Activated B cell treated with CpG ODN at 0.5 μM for 24 hours (primary cell): ENCODE results near the gene SPATC1L. TPM values are rescaled to one million over a fixed set of nuclear protein-coding genes. Genes with fewer than 3 reads are reported as not detected.
A peak's percentile ranks its signal among the peaks of the same experiment; 100 is the strongest.

Experiments
- ATAC-seq: fragments of 200-7000 bp; cut with Tn5 transposase; one replicate; pipeline ENCODE4 v1.10.0; 2021; ENCODE audit warnings: low read depth, mild to moderate bottlenecking, moderate library complexity
- CTCF ChIA-PET: fragments of 350-600 bp; sonication (Branson Sonifier 250); formaldehyde crosslinking; loops from one replicate; lab custom pipeline; 2021; ENCODE audit warnings: antibody characterized with exemption; lab: Charles Lee
- POLR2A ChIA-PET: fragments of 350-600 bp; sonication (Branson Sonifier 250); formaldehyde crosslinking; loops from one replicate; lab custom pipeline; 2021; ENCODE audit warnings: antibody characterized with exemption; lab: Charles Lee
- DNase-seq: peaks from one replicate; pipeline ENCODE4 v3.0.0; 2022
- H3K27ac Mint-ChIP-seq: one replicate; pipeline ENCODE4 v1.8.0; 2020; ENCODE audit warnings: mixed read lengths
- H3K27me3 Mint-ChIP-seq: one replicate; pipeline ENCODE4 v1.8.0; 2021; ENCODE audit warnings: mixed read lengths
- H3K36me3 Mint-ChIP-seq: one replicate; pipeline ENCODE4 v1.8.0; 2021; ENCODE audit warnings: low read depth, mixed read lengths
- H3K4me1 Mint-ChIP-seq: one replicate; pipeline ENCODE4 v1.8.0; 2021; ENCODE audit warnings: mixed read lengths
- H3K4me3 Mint-ChIP-seq: one replicate; pipeline ENCODE4 v1.8.0; 2020; ENCODE audit warnings: mild to moderate bottlenecking, mixed read lengths
- H3K9me3 Mint-ChIP-seq: one replicate; pipeline ENCODE4 v1.8.0; 2020; ENCODE audit warnings: mixed read lengths
- CTCF ChIP-seq: fragments of 200-600 bp; IDR thresholded peaks from one replicate; pipeline ENCODE4 v1.8.0; 2022; ENCODE audit warnings: antibody characterized with exemption, mild to moderate bottlenecking
- intact Hi-C: fragments of 100-400 bp; cut with micrococcal nuclease; formaldehyde crosslinking; loops from one replicate; pipeline ENCODE4 v1.15.1; 2024
- total RNA-seq: library from RNA; stranded (reverse); gene quantifications from 2 replicates; pipeline ENCODE4 v1.2.3, GENCODE V29; 2022

The SPATC1L gene
- total RNA-seq, 1 donor from 2014 or later, result 7.5 TPM

GRCh38 chr21:46211376-46211775, 27.1 kb upstream of the SPATC1L start:
- ChIA-PET POLR2A (no interaction called here), CTCF (no interaction called here)
- Mint-ChIP-seq H3K36me3 (peaks cover 56% of the 10 kb centered on the region), H3K4me1 (no peaks in the 10 kb centered on the region), H3K27ac (no peak overlapping the region), H3K4me3 (no peak overlapping the region), H3K9me3 (no peaks in the 10 kb centered on the region), H3K27me3 (no peaks in the 10 kb centered on the region)
- TF ChIP-seq CTCF, result no peak
- ATAC-seq, result no peak
- intact Hi-C loops, result no loop called here
- DNase-seq, result peak; percentile 7

- Mint-ChIP-seq H3K27ac (no peak overlapping the region), H3K4me3 (no peak overlapping the region), H3K4me1 (no peaks in the 10 kb centered on the region), H3K9me3 (no peaks in the 10 kb centered on the region), H3K36me3 (peaks cover 59% of the 10 kb centered on the region), H3K27me3 (no peaks in the 10 kb centered on the region)
- TF ChIP-seq CTCF, result no peak
- DNase-seq (peak; percentile 3), ATAC-seq (no peak)
- ChIA-PET CTCF (no interaction called here), POLR2A (no interaction called here)
- intact Hi-C loops, result no loop called here
Measured at GRCh38 chr21:46210378-46211136, 26.3 kb upstream of the SPATC1L start.

- no peak for ATAC-seq
- H3K9me3 Mint-ChIP-seq, result no peaks in the 10 kb centered on the region
- no peak overlapping the region for H3K27ac Mint-ChIP-seq
- H3K4me3 Mint-ChIP-seq, result no peak overlapping the region
- POLR2A ChIA-PET, result no interaction called here
- CTCF ChIA-PET, result no interaction called here
- intact Hi-C loops, result no loop called here
- peaks cover 70% of the 10 kb centered on the region for H3K36me3 Mint-ChIP-seq
- H3K27me3 Mint-ChIP-seq, result no peaks in the 10 kb centered on the region
- TF ChIP-seq CTCF, result no peak
- H3K4me1 Mint-ChIP-seq, result no peaks in the 10 kb centered on the region
- DNase-seq, result no peak
Measured at GRCh38 chr21:46208761-46209721, 24.8 kb upstream of the SPATC1L start.

- TF ChIP-seq CTCF, result no peak
- ChIA-PET CTCF (no interaction called here), POLR2A (no interaction called here)
- H3K9me3 Mint-ChIP-seq, result no peaks in the 10 kb centered on the region
- intact Hi-C loops, result no loop called here
- DNase-seq, result no peak
- H3K36me3 Mint-ChIP-seq, result peaks cover 73% of the 10 kb centered on the region
- H3K4me3 Mint-ChIP-seq, result no peak overlapping the region
- no peaks in the 10 kb centered on the region for H3K4me1 Mint-ChIP-seq
- H3K27me3 Mint-ChIP-seq, result no peaks in the 10 kb centered on the region
- ATAC-seq, result no peak
- no peak overlapping the region for H3K27ac Mint-ChIP-seq
Measured at GRCh38 chr21:46207920-46208591, 23.8 kb upstream of the SPATC1L start.
